GM18868 (cell line): ENCODE data around the gene MAN2B2.
"Not testable (repeated sequence)": the region's sequence is repeated elsewhere in the genome, so short reads cannot be mapped to it uniquely, and the experiment has no call there.

Experiments
- ATAC-seq: cut with Tn5 transposase; IDR thresholded peaks from one replicate; pipeline ENCODE4 v1.9.1; 2021; ENCODE audit warnings: mild to moderate bottlenecking, moderate library complexity; ENCODE audit not compliant: unreplicated experiment

MAN2B2 gene

DNA sequence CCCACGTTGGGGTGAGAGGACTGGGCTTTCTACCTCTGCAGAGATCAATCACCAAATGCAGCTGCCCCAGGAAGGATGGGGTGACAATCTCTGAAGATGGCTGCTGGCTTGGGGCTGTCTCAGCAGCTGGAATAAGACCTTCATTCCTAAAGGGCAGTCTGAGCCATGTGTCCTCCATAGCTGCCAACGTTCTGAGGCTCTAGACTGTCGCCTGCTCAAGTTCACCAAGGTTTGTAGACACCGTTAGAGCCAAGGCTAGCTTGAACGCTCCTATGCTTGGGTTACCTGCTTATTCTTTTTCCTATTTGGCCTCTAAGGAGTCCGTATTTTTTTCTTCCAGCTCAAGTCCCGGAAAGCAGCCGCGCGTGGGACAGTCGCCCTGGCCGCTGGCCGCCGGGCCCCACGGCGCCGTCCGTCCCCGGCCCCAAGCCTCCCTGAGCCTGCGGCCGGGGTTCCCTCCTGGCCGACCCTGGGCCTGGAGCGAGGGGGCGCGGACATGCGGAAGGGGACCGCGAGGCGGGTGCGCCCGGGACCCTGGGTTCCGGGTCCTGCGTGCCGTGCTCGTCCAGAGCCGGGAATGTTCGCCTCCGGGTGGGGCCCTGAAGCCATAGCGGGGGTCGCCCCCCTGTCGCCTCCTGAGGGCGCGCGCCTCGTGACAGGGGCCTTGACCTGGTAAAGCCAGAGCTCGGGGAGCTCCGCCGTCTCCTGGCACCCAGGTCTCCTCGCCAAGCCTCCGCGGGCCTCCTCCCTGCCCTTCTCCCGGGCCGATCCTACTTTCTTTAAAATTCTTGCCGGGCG lies 88.8 kb downstream of the MAN2B2 start:
- ATAC-seq = no peak

GRCh38 chr4:6665320-6665654 lies 90.3 kb downstream of the MAN2B2 start:
- no peak for ATAC-seq

DNA sequence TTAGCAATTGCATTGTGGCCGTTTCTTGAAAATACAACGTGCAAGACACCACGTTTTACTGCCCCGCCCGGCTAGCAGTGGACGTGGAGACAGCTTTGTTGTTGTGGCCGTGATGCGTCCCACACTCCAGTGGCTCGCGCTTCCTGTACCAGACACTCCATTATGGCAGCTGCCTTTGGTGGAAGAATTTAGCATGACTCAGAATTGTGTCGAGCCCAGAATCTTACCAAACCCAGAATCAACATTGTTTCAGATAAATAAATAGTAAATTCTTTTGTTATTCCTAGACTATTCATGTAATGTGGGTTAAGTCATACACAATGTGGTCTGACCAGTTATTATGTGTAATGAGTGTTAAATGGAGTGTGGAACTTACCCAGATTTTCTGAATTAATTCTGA lies 93.4 kb downstream of the MAN2B2 start:
- ATAC-seq = no peak

DNA sequence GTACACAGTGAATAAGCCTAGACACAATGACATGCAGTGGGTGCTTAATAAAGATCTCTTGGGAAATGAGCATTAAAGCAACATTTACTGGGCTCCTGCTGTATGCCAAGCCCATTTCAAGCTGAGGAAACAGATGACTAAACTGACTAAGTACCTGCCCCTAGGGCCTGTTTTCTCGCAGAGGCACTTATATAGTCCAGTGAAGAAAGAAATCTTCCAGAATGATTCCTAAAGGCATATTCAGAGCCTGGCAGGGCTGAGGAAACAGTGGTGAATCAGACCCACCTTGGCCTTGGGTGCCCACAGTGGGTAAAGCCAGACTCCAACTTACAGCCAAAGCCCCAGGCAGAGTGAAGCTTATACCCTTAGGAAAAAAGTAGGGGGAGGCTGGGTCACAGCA lies 96.7 kb downstream of the MAN2B2 start:
- no peak for ATAC-seq

- ATAC-seq = no peak
These were observed 97.1 kb downstream of the MAN2B2 start for GRCh38 chr4:6672131-6672530.

DNA sequence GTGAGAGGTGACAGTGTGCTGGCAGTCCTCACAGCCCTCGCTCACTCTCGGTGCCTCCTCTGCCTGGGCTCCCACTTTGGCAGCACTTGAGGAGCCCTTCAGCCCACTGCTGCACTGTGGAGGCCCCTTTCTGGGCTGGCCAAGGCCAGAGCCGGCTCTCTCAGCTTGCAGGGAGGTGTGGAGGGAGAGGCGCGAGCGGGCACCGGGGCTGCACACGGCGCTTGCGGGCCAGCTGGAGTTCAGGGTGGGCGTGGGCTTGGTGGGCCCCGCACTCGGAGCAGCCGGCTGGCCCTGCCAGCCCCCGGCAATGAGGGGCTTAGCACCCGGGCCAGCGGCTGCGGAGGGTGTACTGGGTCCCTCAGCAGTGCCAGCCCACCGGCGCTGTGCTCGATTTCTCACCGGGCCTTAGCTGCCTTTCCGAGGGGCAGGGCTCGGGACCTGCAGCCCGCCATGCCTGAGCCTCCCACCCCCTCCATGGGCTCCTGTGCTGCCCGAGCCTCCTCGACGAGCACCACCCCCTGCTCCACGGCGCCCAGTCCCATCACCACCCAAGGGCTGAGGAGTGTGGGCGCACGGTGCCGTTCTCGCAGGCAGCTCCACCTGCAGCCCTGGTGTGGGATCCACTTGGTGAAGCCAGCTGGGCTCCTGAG lies 97.7 kb downstream of the MAN2B2 start:
- ATAC-seq = not testable (repeated sequence)
